DLD1 (cell line): ENCODE measurements around the gene PFAS.
"Not testable (repeated sequence)": the region's sequence is repeated elsewhere in the genome, so short reads cannot be mapped to it uniquely, and the experiment has no call there.

Experiments
- in situ Hi-C: cut with HindIII; loops from 2 replicates; pipeline ENCODE4 v1.10.0; 2017; ENCODE audit warnings: low sequenced_read_pairs

PFAS gene

GRCh38 chr17:8226536-8227237 lies 22.4 kb upstream of the PFAS start:
- in situ Hi-C loops: no loop called here

- in situ Hi-C loops: no loop called here
Measured at GRCh38 chr17:8227238-8227581, 21.9 kb upstream of the PFAS start.

- in situ Hi-C loops: loop anchor here (10.0 kb wide), 1 partner anchor 73 kb away; no protein-coding TSS in a partner anchor
Measured at GRCh38 chr17:8231701-8232100, 17.4 kb upstream of the PFAS start.

GRCh38 chr17:8234361-8235270 lies 14.5 kb upstream of the PFAS start:
- in situ Hi-C loops: loop anchor here (10.0 kb wide), 1 partner anchor 70 kb away; no protein-coding TSS in a partner anchor

GRCh38 chr17:8235676-8236075 lies 13.4 kb upstream of the PFAS start:
- in situ Hi-C loops: loop anchor here (10.0 kb wide), 1 partner anchor 69 kb away; no protein-coding TSS in a partner anchor

GRCh38 chr17:8237175-8237574 lies 11.9 kb upstream of the PFAS start:
- in situ Hi-C loops: loop anchor here (10.0 kb wide), 1 partner anchor 68 kb away; no protein-coding TSS in a partner anchor

- in situ Hi-C loops: loop anchor here (10.0 kb wide), 1 partner anchor 67 kb away; no protein-coding TSS in a partner anchor
Measured at GRCh38 chr17:8237886-8238285, 11.2 kb upstream of the PFAS start.

- in situ Hi-C loops: no loop called here
Measured at GRCh38 chr17:8243827-8244226, 5.3 kb upstream of the PFAS start.

GRCh38 chr17:8244768-8245167 lies 4.3 kb upstream of the PFAS start:
- in situ Hi-C loops: no loop called here

- in situ Hi-C loops: no loop called here
Measured at GRCh38 chr17:8249621-8250500, 772 bp downstream of the PFAS start.

GRCh38 chr17:8251411-8251810 lies 2.3 kb downstream of the PFAS start:
- in situ Hi-C loops: not testable (repeated sequence)

- in situ Hi-C loops: no loop called here
Measured at GRCh38 chr17:8253801-8254200, 4.7 kb downstream of the PFAS start.

GRCh38 chr17:8254881-8255280 lies 5.8 kb downstream of the PFAS start:
- in situ Hi-C loops: no loop called here

GRCh38 chr17:8255499-8255898 lies 6.4 kb downstream of the PFAS start:
- in situ Hi-C loops: no loop called here

- in situ Hi-C loops: no loop called here
Measured at GRCh38 chr17:8256291-8256690, 7.2 kb downstream of the PFAS start.

GRCh38 chr17:8256691-8257090 lies 7.6 kb downstream of the PFAS start:
- in situ Hi-C loops: no loop called here

- in situ Hi-C loops: no loop called here
Measured at GRCh38 chr17:8257801-8258200, 8.7 kb downstream of the PFAS start.

- in situ Hi-C loops: no loop called here
Measured at GRCh38 chr17:8264320-8264719, 15.2 kb downstream of the PFAS start.

GRCh38 chr17:8264836-8265542 lies 15.9 kb downstream of the PFAS start:
- in situ Hi-C loops: no loop called here
